Eye (tissue), 1 donor: ENCODE data around the gene TBC1D4.

ENCODE experiments used
- DNase-seq: peaks from one replicate; pipeline ENCODE4 v3.0.0-alpha.2; 2015

The TBC1D4 gene

GRCh38 chr13:75383064-75383715 lies 98.8 kb downstream of the TBC1D4 start:
- DNase-seq = no peak

- DNase-seq = no peak
Observed at GRCh38 chr13:75378301-75378700, 103.7 kb downstream of the TBC1D4 start.

- DNase-seq = no peak
Observed at GRCh38 chr13:75376792-75377402, 105.1 kb downstream of the TBC1D4 start.

- DNase-seq = no peak
Observed at GRCh38 chr13:75375329-75375728, 106.6 kb downstream of the TBC1D4 start.

- DNase-seq = no peak
Observed at GRCh38 chr13:75373988-75374387, 108.0 kb downstream of the TBC1D4 start.

- no peak for DNase-seq
Observed at GRCh38 chr13:75372923-75373841, 108.8 kb downstream of the TBC1D4 start.

- peak; percentile 72 for DNase-seq
Observed at GRCh38 chr13:75372517-75372916, 109.5 kb downstream of the TBC1D4 start.

GRCh38 chr13:75371203-75371602 lies 110.8 kb downstream of the TBC1D4 start:
- DNase-seq = no peak

GRCh38 chr13:75370774-75371173 lies 111.2 kb downstream of the TBC1D4 start:
- no peak for DNase-seq

- DNase-seq = no peak
Observed at GRCh38 chr13:75369981-75370380, 112.0 kb downstream of the TBC1D4 start.

GRCh38 chr13:75368167-75368566 lies 113.8 kb downstream of the TBC1D4 start:
- DNase-seq = peak; percentile 66

GRCh38 chr13:75366380-75367280 lies 115.3 kb downstream of the TBC1D4 start:
- no peak for DNase-seq

- no peak for DNase-seq
Observed at GRCh38 chr13:75365724-75366173, 116.2 kb downstream of the TBC1D4 start.

- DNase-seq = no peak
Observed at GRCh38 chr13:75364131-75364713, 117.7 kb downstream of the TBC1D4 start.

GRCh38 chr13:75363371-75363770 lies 118.6 kb downstream of the TBC1D4 start:
- DNase-seq = no peak

- no peak for DNase-seq
Observed at GRCh38 chr13:75362026-75362425, 119.9 kb downstream of the TBC1D4 start.

GRCh38 chr13:75360170-75360569 lies 121.8 kb downstream of the TBC1D4 start:
- no peak for DNase-seq

- DNase-seq = no peak
Observed at GRCh38 chr13:75359266-75359665, 122.7 kb downstream of the TBC1D4 start.

GRCh38 chr13:75357576-75358289 lies 124.2 kb downstream of the TBC1D4 start:
- DNase-seq = peak; percentile 38

GRCh38 chr13:75356421-75356820 lies 125.5 kb downstream of the TBC1D4 start:
- DNase-seq = no peak

- no peak for DNase-seq
Observed at GRCh38 chr13:75355609-75356008, 126.4 kb downstream of the TBC1D4 start.
